GM12878 (cell line): ENCODE results near the gene C3orf22. TPM values are rescaled to one million over a fixed set of nuclear protein-coding genes. Genes with fewer than 3 reads are reported as not detected.

Experiments
- ATAC-seq: fragments of 200-7000 bp; cut with Tn5 transposase; 3 replicates; pipeline ENCODE4 v1.9.1; 2020; ENCODE audit warnings: mild to moderate bottlenecking, moderate library complexity
- BruUV-seq: library from RNA; stranded (reverse); fragments of 400-500 nt; replicated peaks from 2 replicates; lab custom pipeline; 2021; lab: Mats Ljungman, UMichigan
- CTCF ChIA-PET: fragments of 300-600 bp; sonication (Branson Sonifier 250); formaldehyde crosslinking; extraction: SDS; loops from one replicate; lab custom pipeline; 2021; ENCODE audit warnings: inconsistent platforms; lab: Yijun Ruan, JAX
- POLR2A ChIA-PET: fragments of 350-600 bp; formaldehyde crosslinking; extraction: SDS; loops from one replicate; lab custom pipeline; 2021; ENCODE audit warnings: inconsistent platforms; lab: Charles Lee
- RAD21 ChIA-PET: fragments of 300-600 bp; sonication (Branson Sonifier 250); formaldehyde crosslinking; loops from one replicate; lab custom pipeline; 2023; ENCODE audit warnings: antibody characterized with exemption; ENCODE audit not compliant: unreplicated experiment; lab: Charles Lee
- SMC1A ChIA-PET: fragments of 300-600 bp; sonication (Branson Sonifier 250); formaldehyde crosslinking; loops from one replicate; lab custom pipeline; 2023; ENCODE audit not compliant: unreplicated experiment, uncharacterized antibody; lab: Charles Lee
- DNase-seq: peaks from one replicate; pipeline ENCODE4 v3.0.0-alpha.2; 2011; ENCODE audit warnings: low read depth, low spot score
- FAIRE-seq: peaks from 3 replicates; lab custom pipeline; 2011; peaks lifted over from hg19 to GRCh38; lab: Jason Lieb, UNC
- H2AFZ ChIP-seq: 2 replicates; pipeline ENCODE4 v1.6.0; 2011; ENCODE audit warnings: low read depth, low read length, control low read depth; ENCODE audit not compliant: control insufficient read depth
- H3K27ac ChIP-seq: 2 replicates; pipeline ENCODE4 v1.5.1; 2011; ENCODE audit warnings: control low read depth; ENCODE audit not compliant: control insufficient read depth, insufficient read depth
- H3K27me3 ChIP-seq, 2 experiments: replicated peaks in 1 of 2; 2 replicates each; pipeline versions ENCODE4 v1.6.0 to v1.6.1; 2011; ENCODE audit warnings: low read length in 1 of 2; ENCODE audit not compliant: control insufficient read depth in 2 of 2, insufficient read depth in 2 of 2
- H3K36me3 ChIP-seq, 2 experiments: 2 replicates each; pipeline ENCODE4 v1.5.1; 2011; ENCODE audit warnings: low read length in 1 of 2; ENCODE audit not compliant: control insufficient read depth in 2 of 2, insufficient read depth in 2 of 2
- H3K4me1 ChIP-seq: 2 replicates; pipeline ENCODE4 v1.6.1; 2011; ENCODE audit warnings: mild to moderate bottlenecking, low read length, moderate library complexity, mixed read lengths; ENCODE audit not compliant: control insufficient read depth, insufficient read depth
- H3K4me2 ChIP-seq: 2 replicates; pipeline ENCODE4 v1.6.0; 2011; ENCODE audit warnings: control low read depth; ENCODE audit not compliant: control insufficient read depth, insufficient read depth
- H3K4me3 ChIP-seq: fragments of 200-600 bp; sonication (generic); 2 replicates; pipeline ENCODE4 v1.5.1; 2016
- H3K79me2 ChIP-seq: 2 replicates; pipeline ENCODE4 v1.6.0; 2011; ENCODE audit warnings: low read length; ENCODE audit not compliant: control insufficient read depth, insufficient read depth
- H3K9ac ChIP-seq: 2 replicates; pipeline ENCODE4 v1.8.0; 2011; ENCODE audit warnings: low read length, control low read depth, mixed read lengths; ENCODE audit not compliant: control insufficient read depth, insufficient read depth
- H3K9me3 ChIP-seq: replicated peaks from 3 replicates; pipeline ENCODE4 v1.5.1; 2011; ENCODE audit warnings: mild to moderate bottlenecking, low read length; ENCODE audit not compliant: control insufficient read depth, insufficient read depth
- H4K20me1 ChIP-seq: 2 replicates; pipeline ENCODE4 v1.6.0; 2011; ENCODE audit not compliant: control insufficient read depth, insufficient read depth
- BRCA1 ChIP-seq: IDR thresholded peaks from 2 replicates; pipeline ENCODE4 v1.6.1; 2011; ENCODE audit warnings: low read depth, low read length, improper control_type of control experiment
- NFIC ChIP-seq: IDR thresholded peaks from 2 replicates; pipeline ENCODE4 v1.6.1; 2012; ENCODE audit warnings: low read depth, mild to moderate bottlenecking, inconsistent platforms, low read length, moderate library complexity
- RBBP5 ChIP-seq: fragments of 200-600 bp; sonication (generic); conservative IDR thresholded peaks from 2 replicates; pipeline ENCODE4 v1.6.1; 2016
- SMAD1 ChIP-seq: fragments of 450-650 bp; IDR thresholded peaks from 2 replicates; pipeline ENCODE4 v1.6.1; 2018; ENCODE audit warnings: mild to moderate bottlenecking, low read depth; ENCODE audit not compliant: partially characterized antibody
- SRF ChIP-seq, 2 experiments: IDR thresholded peaks; 2 replicates each; pipeline ENCODE4 v1.6.1; 2011; ENCODE audit warnings: low read depth in 2 of 2, low read length in 2 of 2, mild to moderate bottlenecking in 1 of 2, moderate library complexity in 1 of 2
- WGBS: methylation state at CpG from one replicate; pipeline ENCODE4 v1.1.6; 2016; ENCODE audit warnings: low lambda C conversion rate; ENCODE audit not compliant: insufficient replicate concordance, insufficient coverage; ENCODE audit errors: missing lambda C conversion rate; 5-methylcytosine and 5-hydroxymethylcytosine counted together
- in situ Hi-C: fragments of 300-500 bp; cut with MboI; formaldehyde crosslinking; loops from 9 replicates; pipeline ENCODE4 v1.14.3; 2018; ENCODE audit warnings: mixed read lengths
- intact Hi-C: fragments of 100-400 bp; cut with micrococcal nuclease; formaldehyde crosslinking; loops from one replicate; pipeline ENCODE4 v1.14.2; 2022; ENCODE audit not compliant: unreplicated experiment
- polyA plus RNA-seq, 11 experiments: library from polyadenylated mRNA; depleted of rRNA in 4 of 11; unstranded in 6 of 11; stranded (reverse) in 5 of 11; fragments of >200 nt; fragmentation: Nextera tagmentation in 4 of 11; fragmentation: Illumina TruSeq in 1 of 11; extraction: Ambion mirVana in 4 of 11; extraction: Trizol in 1 of 11; gene quantifications; 1 replicate in 1 of 11; 2 replicates in 10 of 11; pipeline versions ENCODE4 v1.2.1 to v1.2.3, GENCODE V29; 2011 to 2016; ENCODE audit warnings: inconsistent platforms in 2 of 11, missing spikeins in 2 of 11, low read depth in 1 of 11
- total RNA-seq, 4 experiments: library from RNA; depleted of rRNA in 3 of 4; stranded (reverse); fragments of >200 nt in 3 of 4; fragmentation: Illumina TruSeq in 1 of 4; extraction: Trizol in 1 of 4; gene quantifications; 2 replicates each; pipeline versions ENCODE4 v1.2.1 to v1.2.3, GENCODE V29; 2013 to 2021
- TF ChIP-seq, protein P1 (sequence below): fragments of 450-650 bp; IDR thresholded peaks from 2 replicates; pipeline ENCODE4 v1.6.1; 2017; ENCODE audit warnings: borderline replicate concordance
- TF ChIP-seq, protein P2 (sequence below): fragments of 450-650 bp; IDR thresholded peaks from 2 replicates; pipeline ENCODE4 v1.6.1; 2018; ENCODE audit warnings: mild to moderate bottlenecking, low read depth, moderate library complexity; ENCODE audit not compliant: partially characterized antibody

C3orf22 gene
- total and polyA plus RNA-seq, 10 of the 15 experiments (the other 5 are each of a cell fraction or from before 2014, with no cell fraction given), result not detected

DNA sequence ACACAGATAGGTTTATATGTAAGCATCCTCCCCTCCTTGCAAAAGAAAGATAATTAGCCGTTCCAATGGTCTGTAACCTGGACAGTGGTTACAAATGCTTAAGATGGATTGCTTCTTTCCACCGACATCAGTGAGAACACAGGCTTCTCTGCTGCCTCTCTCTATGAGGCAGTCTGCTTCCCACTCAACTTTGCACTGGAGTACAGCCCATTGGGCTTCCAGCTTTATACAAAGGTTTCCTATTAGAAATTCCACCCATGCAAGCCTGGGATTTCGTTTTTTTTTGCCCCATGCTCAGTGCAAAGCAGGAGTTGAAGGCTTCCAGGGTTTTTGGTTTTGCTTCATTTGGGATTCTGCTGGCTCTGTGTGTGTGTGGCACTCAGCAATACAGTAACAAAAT is 47.3 kb upstream of the C3orf22 start:
- no peak for ATAC-seq
- Histone ChIP-seq H3K4me1 (no peaks in the 10 kb centered on the region), H3K36me3 (no peaks in the 10 kb centered on the region), H3K9me3 (no peaks in the 10 kb centered on the region), H3K27me3 (0 out of 4 replicates have a peak, but pooled peaks cover 2 to 3% of the 10 kb centered on the region in 2 experiments), H3K79me2 (no peaks in the 10 kb centered on the region), H3K9ac (no peak overlapping the region), H4K20me1 (no peaks in the 10 kb centered on the region), H3K4me2 (no peak overlapping the region), H2AFZ (no peak overlapping the region), H3K27ac (no peak overlapping the region), H3K4me3 (no peak overlapping the region)
- RAD21 ChIA-PET, result no interaction called here
- CTCF ChIA-PET, result interaction anchor here (0.9 kb wide), 1 partner anchor 147 kb away, joined by 4 read pairs; no protein-coding TSS in a partner anchor
- WGBS, result 0% methylated on average over 3 of the region's 3 CpGs
- intact Hi-C loops (no loop called here), in situ Hi-C loops (no loop called here)
- no TSS peak for BruUV-seq
- SMC1A ChIA-PET, result interaction anchor here (0.9 kb wide), 1 partner anchor 9 kb away, joined by 4 read pairs; no protein-coding TSS in a partner anchor
- POLR2A ChIA-PET, result no interaction called here
- DNase-seq, result no peak
- TF ChIP-seq BRCA1 (no peak), NFIC (no peak), SRF (IDR thresholded peaks at IDR 0.05; ENCODE audit: low read depth in 2 of 2, low read length in 2 of 2) (no peak), SMAD1 (no peak), RBBP5 (no peak)
- TF ChIP-seq, protein P1, sequence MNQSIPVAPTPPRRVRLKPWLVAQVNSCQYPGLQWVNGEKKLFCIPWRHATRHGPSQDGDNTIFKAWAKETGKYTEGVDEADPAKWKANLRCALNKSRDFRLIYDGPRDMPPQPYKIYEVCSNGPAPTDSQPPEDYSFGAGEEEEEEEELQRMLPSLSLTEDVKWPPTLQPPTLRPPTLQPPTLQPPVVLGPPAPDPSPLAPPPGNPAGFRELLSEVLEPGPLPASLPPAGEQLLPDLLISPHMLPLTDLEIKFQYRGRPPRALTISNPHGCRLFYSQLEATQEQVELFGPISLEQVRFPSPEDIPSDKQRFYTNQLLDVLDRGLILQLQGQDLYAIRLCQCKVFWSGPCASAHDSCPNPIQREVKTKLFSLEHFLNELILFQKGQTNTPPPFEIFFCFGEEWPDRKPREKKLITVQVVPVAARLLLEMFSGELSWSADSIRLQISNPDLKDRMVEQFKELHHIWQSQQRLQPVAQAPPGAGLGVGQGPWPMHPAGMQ, result no peak
- TF ChIP-seq, protein P2, sequence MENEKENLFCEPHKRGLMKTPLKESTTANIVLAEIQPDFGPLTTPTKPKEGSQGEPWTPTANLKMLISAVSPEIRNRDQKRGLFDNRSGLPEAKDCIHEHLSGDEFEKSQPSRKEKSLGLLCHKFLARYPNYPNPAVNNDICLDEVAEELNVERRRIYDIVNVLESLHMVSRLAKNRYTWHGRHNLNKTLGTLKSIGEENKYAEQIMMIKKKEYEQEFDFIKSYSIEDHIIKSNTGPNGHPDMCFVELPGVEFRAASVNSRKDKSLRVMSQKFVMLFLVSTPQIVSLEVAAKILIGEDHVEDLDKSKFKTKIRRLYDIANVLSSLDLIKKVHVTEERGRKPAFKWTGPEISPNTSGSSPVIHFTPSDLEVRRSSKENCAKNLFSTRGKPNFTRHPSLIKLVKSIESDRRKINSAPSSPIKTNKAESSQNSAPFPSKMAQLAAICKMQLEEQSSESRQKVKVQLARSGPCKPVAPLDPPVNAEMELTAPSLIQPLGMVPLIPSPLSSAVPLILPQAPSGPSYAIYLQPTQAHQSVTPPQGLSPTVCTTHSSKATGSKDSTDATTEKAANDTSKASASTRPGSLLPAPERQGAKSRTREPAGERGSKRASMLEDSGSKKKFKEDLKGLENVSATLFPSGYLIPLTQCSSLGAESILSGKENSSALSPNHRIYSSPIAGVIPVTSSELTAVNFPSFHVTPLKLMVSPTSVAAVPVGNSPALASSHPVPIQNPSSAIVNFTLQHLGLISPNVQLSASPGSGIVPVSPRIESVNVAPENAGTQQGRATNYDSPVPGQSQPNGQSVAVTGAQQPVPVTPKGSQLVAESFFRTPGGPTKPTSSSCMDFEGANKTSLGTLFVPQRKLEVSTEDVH, result no peak
- FAIRE-seq, result no peak
